Stimulated activated CD4-positive, alpha-beta T cell treated with anti-CD3 and anti-CD28 coated beads, Interleukin-4, amount 100 ng/mL, for 1 hour (primary cell): ENCODE measurements around the gene KLF11.
"Not testable (repeated sequence)": the region's sequence is repeated elsewhere in the genome, so short reads cannot be mapped to it uniquely, and the experiment has no call there.

Experiments used
- DNase-seq: peaks from one replicate; pipeline ENCODE4 v3.0.0-alpha.2; 2020

Gene KLF11

GRCh38 chr2:10009811-10010781 is 33.3 kb upstream of the KLF11 start:
- DNase-seq, result no peak

DNA sequence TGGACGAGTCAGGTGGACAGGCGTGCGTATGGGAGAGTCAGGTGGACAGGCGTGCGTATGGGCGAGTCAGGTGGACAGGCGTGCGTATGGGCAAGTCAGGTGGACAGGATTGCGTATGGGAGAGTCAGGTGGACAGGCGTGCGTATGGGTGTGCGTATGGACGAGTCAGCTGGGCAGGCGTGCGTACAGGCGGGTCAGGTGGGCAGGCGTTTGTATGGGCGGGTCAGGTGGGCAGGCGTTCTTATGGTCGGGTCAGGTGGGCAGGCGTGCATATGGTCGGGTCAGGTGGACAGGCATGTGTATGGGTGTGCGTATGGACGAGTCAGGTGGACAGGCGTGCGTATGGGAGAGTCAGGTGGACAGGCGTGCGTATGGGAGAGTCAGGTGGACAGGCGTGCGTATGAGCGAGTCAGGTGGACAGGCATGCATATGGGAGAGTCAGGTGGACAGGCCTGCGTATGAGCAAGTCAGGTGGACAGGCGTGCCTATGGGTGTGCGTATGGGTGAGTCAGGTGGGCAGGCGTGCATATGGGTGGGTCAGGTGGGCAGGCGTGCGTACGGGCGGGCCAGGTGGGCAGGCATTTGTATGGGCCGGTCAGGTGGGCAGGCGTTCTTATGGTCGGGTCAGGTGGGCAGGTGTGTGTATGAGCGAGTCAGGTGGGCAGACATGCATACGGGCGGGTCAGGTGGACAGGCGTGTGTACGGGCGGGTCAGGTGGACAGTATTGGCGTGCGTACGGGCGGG is 32.3 kb upstream of the KLF11 start:
- not testable (repeated sequence) for DNase-seq

DNA sequence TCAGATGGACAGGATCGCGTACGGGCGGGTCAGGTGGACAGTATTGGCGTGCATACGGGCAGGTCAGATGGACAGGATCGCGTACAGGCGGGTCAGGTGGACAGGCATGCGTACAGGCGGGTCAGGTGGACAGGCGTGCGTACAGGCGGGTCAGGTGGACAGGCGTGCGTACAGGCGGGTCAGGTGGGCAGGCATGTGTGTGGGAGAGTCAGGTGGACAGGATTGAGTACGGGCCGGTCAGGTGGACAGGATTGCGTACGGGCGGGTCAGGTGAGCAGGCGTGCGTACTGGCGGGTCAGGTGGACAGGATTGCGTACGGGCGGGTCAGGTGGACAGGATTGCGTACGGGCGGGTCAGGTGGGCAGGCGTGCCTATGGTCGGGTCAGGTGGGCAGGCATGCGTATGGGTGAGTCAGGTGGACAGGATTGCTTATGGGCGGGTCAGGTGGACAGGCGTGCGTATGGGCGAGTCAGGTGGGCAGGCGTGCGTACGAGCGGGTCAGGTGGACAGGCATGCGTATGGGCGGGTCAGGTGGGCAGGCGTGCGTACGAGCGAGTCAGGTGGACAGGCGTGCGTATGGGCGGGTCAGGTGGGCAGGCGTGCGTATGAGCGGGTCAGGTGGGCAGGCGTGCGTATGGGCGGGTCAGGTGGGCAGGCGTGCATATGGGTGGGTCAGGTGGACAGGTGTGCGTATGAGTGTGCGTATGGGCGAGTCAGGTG is 31.6 kb upstream of the KLF11 start:
- DNase-seq, result not testable (repeated sequence)

DNA sequence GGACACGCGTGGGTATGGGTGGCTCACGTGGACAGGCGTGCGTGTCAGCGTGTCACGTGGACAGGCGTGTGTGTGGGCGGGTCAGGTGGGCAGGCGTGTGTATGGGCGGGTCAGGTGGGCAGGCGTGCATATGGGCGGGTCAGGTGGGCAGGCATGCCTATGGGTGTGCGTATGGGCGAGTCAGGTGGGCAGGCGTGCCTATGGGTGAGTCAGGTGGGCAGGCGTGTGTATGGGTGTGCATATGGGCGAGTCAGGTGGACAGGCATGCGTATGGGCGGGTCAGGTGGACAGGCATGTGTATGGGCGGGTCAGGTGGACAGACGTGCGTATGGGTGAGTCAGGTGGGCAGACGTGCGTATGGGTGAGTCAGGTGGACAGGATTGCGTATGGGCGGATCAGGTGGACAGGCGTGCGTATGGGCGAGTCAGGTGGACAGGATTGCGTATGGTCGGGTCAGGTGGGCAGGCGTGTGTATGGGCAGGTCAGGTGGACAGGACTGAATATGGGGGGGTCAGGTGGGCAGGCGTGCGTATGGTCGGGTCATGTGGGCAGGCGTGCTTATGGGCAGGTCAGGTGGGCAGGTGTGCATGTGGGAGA is 30.9 kb upstream of the KLF11 start:
- DNase-seq, result not testable (repeated sequence)

DNA sequence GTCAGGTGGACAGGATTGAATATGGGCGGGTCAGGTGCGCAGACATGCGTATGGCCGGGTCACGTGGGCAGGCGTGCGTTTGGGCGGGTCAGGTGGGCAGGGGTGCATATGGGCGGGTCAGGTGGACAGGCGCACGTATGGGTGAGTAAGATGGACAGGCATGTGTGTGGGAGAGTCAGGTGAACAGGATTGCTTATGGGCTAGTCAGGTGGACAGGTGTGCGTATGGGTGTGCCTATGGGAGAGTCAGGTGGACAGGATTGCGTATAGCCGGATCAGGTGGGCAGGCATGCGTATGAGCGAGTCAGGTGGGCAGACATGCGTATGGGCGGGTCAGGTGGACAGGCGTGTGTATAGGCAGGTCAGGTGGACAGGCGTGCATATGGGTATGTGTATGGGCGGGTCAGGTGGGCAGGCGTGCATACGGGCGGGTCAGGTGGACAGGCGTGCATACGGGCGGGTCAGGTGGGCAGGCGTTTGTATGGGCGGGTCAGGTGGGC is 30.3 kb upstream of the KLF11 start:
- no peak for DNase-seq

- not testable (repeated sequence) for DNase-seq
Measured at GRCh38 chr2:10013651-10014417, 29.5 kb upstream of the KLF11 start.

DNA sequence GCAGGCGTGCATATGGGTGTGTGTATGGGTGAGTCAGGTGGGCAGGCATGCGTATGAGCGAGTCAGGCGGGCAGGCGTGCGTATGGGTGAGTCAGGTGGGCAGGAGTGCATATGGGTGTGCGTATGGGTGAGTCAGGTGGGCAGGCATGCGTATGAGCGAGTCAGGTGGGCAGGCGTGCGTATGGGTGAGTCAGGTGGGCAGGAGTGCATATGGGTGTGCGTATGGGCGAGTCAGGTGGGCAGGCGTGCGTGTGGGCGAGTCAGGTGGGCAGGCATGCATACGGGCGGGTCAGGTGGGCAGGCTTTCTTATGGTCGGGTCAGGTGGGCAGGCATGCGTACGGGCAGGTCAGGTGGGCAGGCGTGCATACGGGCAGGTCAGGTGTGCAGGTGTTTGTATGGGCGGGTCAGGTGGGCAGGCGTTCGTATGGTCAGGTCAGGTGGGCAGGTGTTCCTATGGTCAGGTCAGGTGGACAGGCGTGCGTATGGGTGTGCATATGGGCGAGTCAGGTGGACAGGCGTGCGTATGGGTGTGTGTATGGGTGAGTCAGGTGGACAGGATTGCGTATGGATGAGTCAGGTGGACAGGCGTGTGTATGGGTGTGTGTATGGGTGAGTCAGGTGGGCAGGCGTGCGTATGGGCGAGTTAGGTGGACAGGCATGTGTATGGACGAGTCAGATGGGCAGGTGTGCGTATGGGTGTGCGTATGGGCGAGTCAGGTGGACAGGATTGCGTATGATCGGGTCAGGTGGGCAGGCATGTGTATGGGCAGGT is 28.7 kb upstream of the KLF11 start:
- DNase-seq, result no peak

GRCh38 chr2:10015376-10015989 is 27.9 kb upstream of the KLF11 start:
- not testable (repeated sequence) for DNase-seq

- DNase-seq, result no peak
Measured at GRCh38 chr2:10016001-10016801, 27.1 kb upstream of the KLF11 start.

GRCh38 chr2:10016802-10017258 is 26.5 kb upstream of the KLF11 start:
- no peak for DNase-seq

DNA sequence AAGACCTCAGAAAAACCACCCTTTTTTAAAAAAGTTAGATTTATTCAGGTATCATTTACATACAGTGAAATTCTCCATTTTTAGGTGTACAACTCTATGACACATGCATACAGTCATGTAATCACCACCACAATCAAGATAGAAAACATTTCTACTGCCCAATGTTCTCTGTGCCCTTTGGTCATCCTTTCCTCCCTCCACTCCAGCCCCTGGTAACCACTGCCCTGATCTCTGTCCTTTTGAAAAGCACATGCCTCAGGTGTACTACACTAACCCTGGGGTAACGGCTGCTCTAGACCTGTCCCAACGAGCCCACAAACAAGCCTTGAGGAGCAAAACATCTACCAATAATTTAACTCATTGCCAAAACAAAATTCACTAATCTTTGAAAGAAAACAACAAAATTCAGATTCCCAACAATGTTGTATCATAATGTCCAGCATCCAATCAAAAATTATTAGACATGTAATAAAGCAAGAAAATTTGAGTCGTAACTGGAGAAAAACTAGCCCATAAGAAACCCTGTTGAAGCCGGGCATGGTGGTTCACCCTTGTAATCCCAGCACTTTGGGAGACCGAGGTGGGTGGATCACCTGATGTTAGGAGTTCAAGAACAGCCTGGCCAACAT is 25.9 kb upstream of the KLF11 start:
- DNase-seq, result no peak

- no peak for DNase-seq
Measured at GRCh38 chr2:10019174-10019573, 24.2 kb upstream of the KLF11 start.

GRCh38 chr2:10019602-10020400 is 23.5 kb upstream of the KLF11 start:
- no peak for DNase-seq

DNA sequence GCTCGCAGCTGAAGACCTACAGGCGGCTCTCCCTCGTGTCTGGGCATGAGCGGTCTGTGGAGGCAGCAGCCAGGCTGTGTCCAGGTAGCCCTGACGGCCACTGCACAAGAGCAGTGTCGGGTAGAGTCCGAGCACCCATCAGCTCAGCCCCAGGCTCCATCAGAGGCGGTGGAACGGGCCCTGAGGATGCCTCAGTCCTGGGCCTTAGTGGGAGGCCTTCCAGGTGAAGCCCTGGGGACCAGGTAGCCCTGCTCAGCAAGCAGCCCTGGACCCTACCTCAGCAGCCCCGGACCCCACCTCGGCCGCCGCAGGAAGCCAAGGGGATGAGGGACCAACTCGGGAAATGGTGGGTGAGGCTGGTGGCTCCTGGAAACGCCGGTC is 21.3 kb upstream of the KLF11 start:
- DNase-seq, result no peak

DNA sequence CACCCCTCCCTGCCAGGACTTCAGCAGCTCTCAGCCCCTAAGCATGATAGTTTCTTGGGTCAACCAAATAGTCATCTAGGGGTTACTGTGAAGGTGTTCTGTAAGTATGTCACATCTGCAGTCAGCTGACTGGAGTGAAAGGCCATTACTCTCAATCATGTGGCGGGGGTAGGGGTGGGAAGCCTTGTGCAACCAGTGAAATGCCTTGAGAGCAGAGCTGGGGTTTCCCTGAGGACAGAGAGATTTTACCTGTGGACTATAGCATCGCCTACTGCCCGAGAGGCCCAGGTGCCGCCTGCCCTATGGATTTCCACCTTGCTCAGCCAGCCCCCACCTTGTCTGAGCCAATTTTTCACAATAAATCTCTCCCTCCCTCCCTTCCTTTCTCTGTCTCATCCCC is 20.9 kb upstream of the KLF11 start:
- no peak for DNase-seq

DNA sequence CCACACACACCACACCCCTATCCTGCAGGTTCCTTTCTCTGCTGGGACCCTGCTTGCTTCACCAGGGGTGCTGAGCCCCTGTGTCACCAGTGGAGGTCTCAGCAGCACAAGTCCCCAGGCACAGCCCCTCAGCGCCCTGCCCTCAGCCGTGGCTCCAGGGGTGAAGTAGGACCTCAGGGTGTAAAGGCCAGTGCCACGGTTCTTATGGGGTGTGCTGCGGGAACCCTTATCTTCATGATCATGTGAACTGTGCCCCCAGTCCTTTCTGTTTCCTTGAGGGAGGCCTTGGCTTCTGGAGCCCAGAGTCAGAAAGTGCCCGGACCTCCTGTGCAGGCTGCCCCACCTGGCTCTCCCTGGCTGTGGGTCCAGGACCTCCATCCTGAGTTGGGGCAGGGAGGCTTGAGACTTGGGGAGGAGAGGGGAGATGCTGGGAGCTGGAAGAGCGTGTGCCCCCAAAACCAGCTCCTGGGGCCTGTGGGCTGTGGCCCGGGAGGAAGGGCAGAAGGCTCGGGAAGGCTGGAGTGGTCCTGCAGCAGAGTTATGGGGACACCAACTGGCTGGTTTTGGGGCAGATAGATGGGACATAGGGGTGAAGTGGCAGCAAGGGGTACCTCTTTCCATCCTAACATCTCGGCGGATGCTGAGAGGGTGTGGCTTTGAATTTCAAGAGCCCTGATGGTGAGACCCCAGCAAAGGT is 20.2 kb upstream of the KLF11 start:
- DNase-seq, result no peak

- DNase-seq, result no peak
Measured at GRCh38 chr2:10026940-10027569, 16.3 kb upstream of the KLF11 start.
